GM19193 (cell line): Measurements from ENCODE around the gene PHIP.

Source experiments
- POLR2A ChIP-seq: IDR thresholded peaks from 4 replicates; pipeline ENCODE4 v1.6.1; 2011; ENCODE audit not compliant: insufficient read depth, insufficient read length; ENCODE audit errors: extremely low read depth

The PHIP gene

DNA sequence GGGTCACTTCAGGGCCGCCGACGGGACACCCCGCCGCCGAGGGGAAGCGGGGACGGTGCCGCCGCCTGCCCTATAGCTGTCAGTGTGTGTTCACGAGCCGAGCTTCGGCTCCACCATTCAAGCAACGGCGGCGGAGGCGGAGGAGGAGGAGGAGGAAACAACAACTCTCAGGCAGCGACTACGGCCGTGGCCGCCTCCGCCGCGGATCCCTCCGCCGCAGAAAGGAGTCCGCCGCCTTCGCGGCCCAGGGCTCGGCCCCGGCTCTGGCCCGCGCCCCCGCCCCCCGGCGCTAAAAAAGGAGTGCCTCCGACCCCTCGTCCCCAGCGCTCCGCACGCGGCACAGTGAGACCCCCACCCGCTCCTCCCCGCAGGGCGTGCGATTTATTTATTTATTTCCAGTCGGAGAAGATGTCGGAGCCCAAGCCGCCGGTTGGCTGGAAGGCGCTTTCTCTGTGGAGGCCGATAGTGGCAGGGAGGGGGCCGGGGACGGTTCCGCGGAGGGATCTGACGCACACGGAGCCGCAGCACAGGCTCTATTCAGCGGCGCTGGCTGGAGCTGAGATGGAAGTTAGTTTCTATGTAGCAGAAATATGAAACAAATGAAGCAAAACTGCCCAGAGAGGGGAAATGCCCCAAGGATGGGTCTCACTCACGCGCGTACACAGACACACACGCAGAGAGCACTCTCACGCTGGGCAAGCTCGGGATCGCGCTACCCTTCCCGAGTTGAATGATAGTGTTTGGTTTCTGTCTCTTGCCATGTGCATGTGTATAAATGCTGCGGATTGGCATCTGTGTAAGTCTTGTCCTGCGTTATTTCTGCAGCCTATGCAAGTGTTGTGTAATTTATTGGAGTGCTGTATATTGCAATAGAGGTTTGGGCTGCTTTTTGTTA is at the start of gene PHIP:
Gene PHIP, minus strand, starts transcription at position 180 of the 895 bp plus-strand sequence. CDS start 186 bp downstream, outside the sequence.
- TF ChIP-seq POLR2A = peak; percentile 74

DNA sequence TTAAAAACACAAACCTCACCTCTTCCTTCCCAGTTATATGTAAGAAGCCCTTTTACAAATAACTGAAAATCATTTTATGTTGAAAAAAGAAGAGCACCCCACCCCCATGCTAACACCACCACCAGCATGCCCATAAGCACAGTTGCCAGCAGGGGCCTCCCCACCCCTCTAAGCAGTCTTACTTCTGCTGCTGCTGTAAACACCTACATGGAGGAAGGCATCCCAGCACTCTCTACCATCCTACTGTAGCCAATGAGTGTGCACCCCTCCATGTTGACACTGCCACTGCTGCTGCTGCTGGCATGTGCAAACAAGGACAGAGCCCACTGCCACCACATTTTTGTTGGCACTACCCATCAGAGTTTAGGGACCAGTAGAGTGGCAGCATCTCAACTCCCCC is 49.6 kb upstream of the PHIP start:
- no peak for TF ChIP-seq POLR2A

DNA sequence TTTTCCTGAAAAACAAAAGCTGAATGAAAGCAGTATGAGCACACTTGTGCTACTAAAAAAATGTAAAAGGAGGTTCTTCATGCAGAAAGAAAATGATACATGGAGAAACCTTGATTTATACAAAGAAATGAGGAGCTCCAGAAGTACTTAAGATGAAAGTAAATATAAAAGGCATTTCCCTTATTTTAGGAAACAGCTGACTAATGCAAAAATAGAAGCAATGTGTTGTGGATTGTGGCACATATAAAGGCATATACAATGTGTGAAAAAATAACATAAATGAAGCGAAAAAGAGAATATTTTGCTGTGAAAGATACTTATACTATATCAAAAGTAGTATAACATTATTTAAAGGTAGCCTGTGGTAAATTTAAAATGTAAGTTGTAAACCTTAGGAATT is 41.2 kb upstream of the PHIP start:
- no peak for TF ChIP-seq POLR2A

DNA sequence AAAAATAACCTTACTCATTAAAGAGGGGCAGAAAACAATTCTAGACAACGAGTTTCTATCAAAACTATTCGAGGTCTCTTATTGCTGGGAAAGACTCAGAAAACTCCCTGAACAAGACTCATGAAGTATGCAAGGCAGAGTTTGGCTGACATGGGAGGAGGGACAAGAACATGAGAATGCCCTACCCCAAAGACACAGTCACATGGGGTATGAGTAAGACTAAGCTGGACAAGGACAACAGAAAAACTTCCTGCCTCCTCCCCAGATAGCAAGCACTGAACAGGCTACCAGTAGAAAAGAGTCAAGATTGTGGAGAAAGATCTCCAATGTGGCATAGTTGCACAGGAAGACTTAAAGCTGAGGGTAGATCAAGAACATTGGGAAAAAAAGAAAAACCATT is 39.7 kb upstream of the PHIP start:
- TF ChIP-seq POLR2A = no peak

DNA sequence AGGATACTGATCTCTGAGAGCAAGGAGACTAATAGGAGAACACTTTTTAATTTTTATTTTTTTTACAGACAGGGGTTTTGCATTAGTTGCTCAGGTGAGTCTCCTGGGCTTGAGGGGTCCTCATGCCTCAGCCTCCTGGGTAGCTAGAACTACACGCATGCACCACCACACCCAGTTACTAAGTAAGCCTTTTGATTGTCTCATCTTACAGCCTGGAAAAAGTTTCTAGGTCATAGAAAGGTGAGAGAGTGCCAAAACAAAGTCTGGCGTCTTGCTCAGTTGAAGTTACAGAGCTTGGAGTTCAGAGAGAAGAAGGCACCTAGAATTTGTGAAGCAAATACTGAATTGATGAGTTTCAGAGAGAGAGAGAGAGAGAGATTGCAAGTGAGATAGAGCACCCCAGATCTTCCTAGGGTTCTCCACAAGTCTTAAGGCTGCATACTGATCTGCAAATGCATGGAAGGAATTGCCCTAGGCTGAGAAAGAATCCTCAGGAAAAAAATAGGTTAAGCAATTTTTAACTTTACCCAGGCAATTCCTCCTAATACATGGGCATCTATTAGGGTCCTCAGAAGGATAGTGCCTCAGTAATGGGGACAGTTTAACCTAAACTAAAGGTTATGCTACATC is 37.6 kb upstream of the PHIP start:
- no peak for TF ChIP-seq POLR2A

DNA sequence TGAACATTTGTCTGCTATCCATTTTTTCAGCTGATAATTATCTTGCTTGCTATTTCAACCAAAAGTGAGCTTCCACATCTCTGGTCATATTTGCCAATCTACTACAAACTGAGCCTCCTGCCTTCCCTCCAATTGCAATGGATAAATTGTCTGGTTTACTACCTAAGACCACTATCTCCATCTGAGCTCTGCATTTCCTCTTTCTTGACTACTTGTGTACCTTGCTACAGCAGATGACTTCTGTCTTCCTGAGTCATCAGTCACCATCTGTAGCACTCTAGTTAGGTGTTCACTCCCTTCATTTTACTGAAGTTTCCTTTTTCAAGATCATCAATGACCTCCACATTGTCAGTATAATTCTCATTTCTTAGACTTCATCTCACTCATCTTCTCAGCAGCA is 33.5 kb upstream of the PHIP start:
- TF ChIP-seq POLR2A = no peak

DNA sequence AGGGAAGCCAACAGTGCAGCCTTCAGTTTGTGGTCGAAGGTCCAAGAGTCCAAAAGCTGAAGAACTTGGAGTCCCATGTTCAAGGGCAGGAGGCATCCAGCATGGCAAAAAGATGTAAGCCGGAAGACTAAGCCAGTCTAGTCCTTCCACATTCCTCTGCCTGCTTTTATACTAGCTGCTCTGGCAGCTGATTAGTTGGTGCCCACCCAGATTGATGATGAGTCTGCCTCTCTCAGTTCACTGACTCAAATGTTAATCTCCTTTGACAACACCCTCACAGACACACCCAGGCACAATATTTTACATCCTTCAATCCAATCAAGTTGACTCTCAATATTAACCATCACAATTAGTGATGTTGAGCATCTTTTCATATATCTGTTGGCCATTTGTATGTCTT is 23.1 kb upstream of the PHIP start:
- TF ChIP-seq POLR2A = no peak

DNA sequence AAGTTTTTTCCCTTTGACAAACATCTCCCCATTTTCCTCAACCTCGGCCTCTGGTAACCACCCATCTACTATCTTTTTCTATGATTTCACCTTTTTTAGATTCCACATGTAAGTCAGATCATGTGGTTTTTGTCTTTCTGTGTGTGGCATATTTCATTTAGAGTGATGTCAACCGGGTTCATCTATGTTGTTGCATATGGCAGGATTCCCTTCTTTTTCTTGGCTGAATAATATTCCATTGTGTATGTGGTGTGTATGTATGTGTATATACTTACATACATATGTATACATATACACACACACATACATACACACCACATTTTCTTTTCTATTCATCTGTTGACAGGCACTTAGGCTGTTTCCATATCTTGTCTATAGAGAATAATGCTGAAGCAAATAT is 22.2 kb upstream of the PHIP start:
- no peak for TF ChIP-seq POLR2A

DNA sequence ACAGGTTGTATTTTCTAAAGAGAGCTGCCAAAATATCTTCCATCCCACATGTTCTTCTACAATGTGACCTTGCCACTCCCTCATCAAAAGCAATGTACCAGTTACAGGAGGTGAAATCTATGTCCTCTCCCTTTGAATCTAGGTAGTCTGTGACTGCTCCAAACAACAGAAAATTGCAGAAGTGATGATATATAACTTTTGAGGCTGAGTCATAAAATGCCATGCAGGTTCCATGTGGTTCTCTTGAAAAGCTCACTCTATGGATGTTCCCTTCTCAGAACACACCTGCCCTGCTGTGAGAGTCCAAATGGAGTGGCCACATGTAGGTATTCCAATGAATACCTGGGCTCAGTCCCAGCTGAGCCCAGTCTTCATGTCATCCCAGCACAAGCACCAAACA is 16.9 kb upstream of the PHIP start:
- no peak for TF ChIP-seq POLR2A

DNA sequence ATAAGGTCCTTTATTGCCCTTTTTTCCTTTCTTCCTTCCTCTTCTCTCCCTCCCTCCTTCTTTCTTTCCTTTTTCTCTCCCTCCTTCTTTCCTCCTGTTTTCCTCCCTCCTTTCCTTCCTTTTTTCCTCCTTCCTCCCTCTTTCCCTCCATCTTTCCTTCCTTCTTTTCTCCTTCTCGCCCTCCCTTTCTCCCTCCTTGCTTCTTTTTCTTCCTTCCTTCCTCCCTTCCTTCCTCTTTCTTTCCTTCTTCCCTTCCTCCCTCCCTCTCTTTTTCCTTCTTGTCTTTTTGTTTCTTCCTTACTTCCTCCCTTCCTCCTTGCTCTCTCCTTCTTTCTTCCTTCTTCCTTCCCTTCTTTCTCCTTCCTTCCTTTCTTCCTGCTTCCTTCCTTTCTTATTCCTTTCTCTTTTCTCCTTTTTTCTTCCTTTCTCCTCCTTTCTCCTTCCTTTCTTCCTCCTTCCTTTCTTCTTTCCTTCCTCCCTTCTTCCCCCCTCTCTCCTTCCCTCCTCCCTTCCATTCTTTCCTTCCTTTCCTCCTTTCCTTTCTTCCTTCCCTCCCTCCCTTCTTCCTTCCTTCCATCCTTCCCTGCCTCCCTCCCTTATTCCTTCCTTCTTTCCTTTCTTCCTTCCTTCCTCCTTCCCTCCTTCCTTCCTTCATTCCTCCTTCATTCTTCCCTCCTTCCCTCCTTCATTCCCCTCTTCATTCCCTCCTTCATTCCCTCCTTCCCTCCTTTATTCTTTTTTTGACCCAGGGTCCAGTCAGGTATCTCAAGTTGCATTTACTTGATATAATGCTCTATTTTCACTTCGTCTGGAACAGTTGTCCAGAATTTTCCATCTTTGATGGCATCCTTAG is 11.7 kb upstream of the PHIP start:
- TF ChIP-seq POLR2A = no peak

DNA sequence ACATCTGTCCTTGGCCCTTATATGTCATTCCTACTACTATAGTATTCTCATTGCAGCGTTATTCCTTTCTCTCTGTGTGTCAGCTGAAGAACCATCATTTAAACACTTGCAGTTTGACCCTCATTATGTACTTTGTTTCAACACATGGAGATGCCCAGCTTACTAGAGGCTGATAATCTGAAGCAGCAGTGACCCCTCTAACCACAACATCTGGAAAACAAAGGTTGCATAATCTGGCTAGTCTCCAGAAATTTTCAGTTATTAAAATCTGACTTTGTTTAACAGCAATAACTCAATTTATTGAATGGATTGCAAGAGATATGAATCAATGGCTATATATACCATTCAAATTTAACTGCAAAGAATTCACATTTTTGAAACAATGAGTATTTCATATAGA is 6.6 kb upstream of the PHIP start:
- TF ChIP-seq POLR2A = no peak

DNA sequence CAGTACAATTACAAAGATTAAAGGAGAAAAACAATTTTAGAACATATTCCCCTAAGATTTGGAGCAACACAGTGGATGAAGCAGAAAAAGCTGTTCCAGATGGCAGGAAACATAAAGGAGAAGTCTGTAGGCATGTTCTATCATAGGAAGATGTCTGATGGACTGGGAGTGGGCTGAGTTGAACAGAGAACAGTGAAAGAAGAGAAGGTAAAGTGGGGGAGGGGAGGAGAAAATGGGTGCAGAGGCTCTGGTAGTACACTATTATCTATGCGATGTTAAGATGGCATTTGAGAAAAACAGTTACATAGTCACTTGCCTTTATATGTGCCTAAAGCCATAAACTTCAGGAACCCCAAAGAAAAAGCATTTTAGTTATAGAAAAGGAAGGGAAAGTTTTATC is 4.2 kb upstream of the PHIP start:
- TF ChIP-seq POLR2A = no peak

DNA sequence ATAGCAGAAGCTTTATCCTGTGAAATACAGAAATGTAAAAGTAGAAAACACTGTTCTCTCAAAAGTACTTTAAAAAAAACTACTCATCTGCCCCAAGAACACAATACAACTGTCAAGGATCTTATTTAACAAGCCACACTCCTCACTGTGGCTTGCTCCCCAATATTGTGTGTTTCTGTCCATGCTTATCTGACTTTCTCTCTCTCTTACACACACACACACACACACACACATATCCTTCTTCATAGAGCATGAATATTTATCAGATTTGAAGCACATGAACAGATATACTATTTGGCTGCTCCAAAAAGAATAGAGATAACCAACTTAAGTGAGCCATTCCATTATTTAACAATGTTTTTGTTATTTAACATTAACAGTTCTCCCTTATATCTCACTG is 3.6 kb upstream of the PHIP start:
- no peak for TF ChIP-seq POLR2A

DNA sequence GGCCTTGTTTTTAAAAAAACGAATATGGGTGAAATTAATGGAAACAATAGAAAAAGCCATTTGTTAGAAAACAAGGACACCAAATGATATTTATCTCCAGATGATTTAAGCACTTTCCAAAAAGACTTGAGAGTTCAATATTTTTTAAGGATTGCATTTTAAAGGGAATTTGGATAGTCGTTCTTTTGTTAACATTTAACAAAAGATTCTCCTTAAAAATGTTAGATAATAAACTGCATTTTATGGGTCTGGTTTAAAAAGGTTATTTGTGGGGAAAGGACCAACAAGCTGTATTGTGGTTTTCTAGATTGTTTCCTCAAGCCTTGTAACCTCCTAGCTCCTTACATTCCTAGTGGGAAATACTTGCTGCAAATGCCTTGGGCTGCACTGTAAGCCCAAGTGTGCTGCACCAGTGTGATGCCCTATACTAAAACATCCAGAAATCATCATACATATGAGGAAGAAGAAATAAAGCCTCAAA is 1.5 kb upstream of the PHIP start:
- no peak for TF ChIP-seq POLR2A

DNA sequence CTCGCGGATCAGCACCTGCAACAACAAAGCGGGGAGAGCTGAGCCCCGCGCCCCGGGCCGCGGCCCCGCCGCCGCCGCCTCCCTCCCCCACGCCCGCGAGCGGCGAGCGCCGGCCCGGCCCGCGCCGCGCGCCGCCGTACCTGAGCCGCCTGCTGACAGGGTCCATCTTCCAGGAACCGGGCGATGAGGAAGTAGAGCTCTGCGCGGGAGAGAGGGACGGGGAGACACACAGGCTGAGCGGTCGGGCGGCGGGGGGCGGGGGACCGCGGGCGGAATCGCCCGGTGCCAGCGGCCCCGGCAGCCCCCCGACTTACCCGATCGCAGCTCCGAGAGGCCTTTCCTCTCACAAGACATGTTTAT is 359 bp downstream of the PHIP start:
- TF ChIP-seq POLR2A = no peak
